OCI-LY1 (cell line): ENCODE data around the gene ADAMTS17.

Experiments used
- H2AFZ ChIP-seq: fragments of 200-600 bp; sonication (generic), shearing (Covaris generic); 2 replicates; pipeline ENCODE4 v1.6.0; 2014; ENCODE audit warnings: antibody characterized with exemption, mild to moderate bottlenecking, low read length
- H3F3A ChIP-seq: fragments of 200-600 bp; sonication (generic), shearing (Covaris generic); 2 replicates; pipeline ENCODE4 v1.6.0; 2014; ENCODE audit warnings: mild to moderate bottlenecking, antibody characterized with exemption, low read length, moderate library complexity; ENCODE audit not compliant: insufficient read depth
- H3K27ac ChIP-seq: fragments of 200-600 bp; sonication (generic); 2 replicates; pipeline ENCODE4 v1.5.1; 2014; ENCODE audit warnings: low read length, mixed run types, mild to moderate bottlenecking, low read depth; ENCODE audit not compliant: poor library complexity, severe bottlenecking
- H3K27me3 ChIP-seq: fragments of 200-600 bp; sonication (generic); 2 replicates; pipeline ENCODE4 v1.6.0; 2014; ENCODE audit warnings: antibody characterized with exemption, mild to moderate bottlenecking, low read length, moderate library complexity; ENCODE audit not compliant: insufficient read depth
- H3K36me3 ChIP-seq: fragments of 200-600 bp; sonication (generic); 2 replicates; pipeline ENCODE4 v1.6.1; 2014; ENCODE audit warnings: mild to moderate bottlenecking, antibody characterized with exemption, low read length, moderate library complexity, mixed read lengths; ENCODE audit not compliant: insufficient read depth
- H3K4me1 ChIP-seq: fragments of 200-600 bp; sonication (generic); 2 replicates; pipeline ENCODE4 v1.5.1; 2014; ENCODE audit warnings: mild to moderate bottlenecking, low read length, moderate library complexity; ENCODE audit not compliant: insufficient read depth, severe bottlenecking
- H3K4me2 ChIP-seq: fragments of 200-600 bp; sonication (generic), shearing (Covaris generic); 2 replicates; pipeline ENCODE4 v1.6.1; 2014; ENCODE audit warnings: low read length
- H3K4me3 ChIP-seq: fragments of 200-600 bp; sonication (generic); 2 replicates; pipeline ENCODE4 v1.5.1; 2014; ENCODE audit warnings: low read length, low read depth, mild to moderate bottlenecking, mixed read lengths; ENCODE audit not compliant: poor library complexity, severe bottlenecking
- H3K79me2 ChIP-seq: fragments of 200-600 bp; shearing (Covaris generic); 2 replicates; pipeline ENCODE4 v1.6.1; 2016; ENCODE audit warnings: mixed run types, low read length, mixed read lengths; ENCODE audit not compliant: insufficient read depth
- H3K9ac ChIP-seq: fragments of 200-600 bp; sonication (generic), shearing (Covaris generic); 2 replicates; pipeline ENCODE4 v1.6.1; 2014; ENCODE audit warnings: mild to moderate bottlenecking, low read length, mixed read lengths
- H3K9me2 ChIP-seq: fragments of 200-600 bp; sonication (generic), shearing (Covaris generic); 2 replicates; pipeline ENCODE4 v1.6.1; 2014; ENCODE audit warnings: low read depth, mild to moderate bottlenecking, low read length, mixed read lengths
- H3K9me3 ChIP-seq: fragments of 200-600 bp; shearing (Covaris generic); 2 replicates; pipeline ENCODE4 v1.6.1; 2014; ENCODE audit warnings: low read length, mixed read lengths
- H4K20me1 ChIP-seq: fragments of 200-600 bp; sonication (generic), shearing (Covaris generic); 2 replicates; pipeline ENCODE4 v1.6.0; 2016; ENCODE audit warnings: mild to moderate bottlenecking, low read length; ENCODE audit not compliant: insufficient read depth
- CTCF ChIP-seq: fragments of 200-600 bp; sonication (generic), shearing (Covaris generic); IDR thresholded peaks from 2 replicates; pipeline ENCODE4 v1.5.1; 2017; ENCODE audit warnings: mild to moderate bottlenecking, antibody characterized with exemption, low read length, moderate library complexity, mixed read lengths
- EZH2 ChIP-seq: fragments of 200-600 bp; sonication (generic), shearing (Covaris generic); IDR thresholded peaks from 2 replicates; pipeline ENCODE4 v1.8.0; 2017; ENCODE audit warnings: borderline replicate concordance, mixed run types, mild to moderate bottlenecking, antibody characterized with exemption, low read length, moderate library complexity, mixed read lengths

The ADAMTS17 gene

GRCh38 chr15:100022806-100023205 lies 319.0 kb downstream of the ADAMTS17 start:
- H3K36me3 ChIP-seq: no peaks in the 10 kb centered on the region
- no peak overlapping the region for H3K27ac ChIP-seq

GRCh38 chr15:100022391-100022790 lies 319.4 kb downstream of the ADAMTS17 start:
- no peaks in the 10 kb centered on the region for H3K36me3 ChIP-seq
- H3K79me2 ChIP-seq: no peaks in the 10 kb centered on the region
- H3K9ac ChIP-seq: no peak overlapping the region
- H3K4me2 ChIP-seq: no peak overlapping the region
- no peaks in the 10 kb centered on the region for H3K4me1 ChIP-seq
- no peaks in the 10 kb centered on the region for H4K20me1 ChIP-seq
- no peak overlapping the region for H2AFZ ChIP-seq
- no peaks in the 10 kb centered on the region for H3K9me2 ChIP-seq
- no peak overlapping the region for H3K27ac ChIP-seq
- no peaks in the 10 kb centered on the region for H3F3A ChIP-seq
- H3K9me3 ChIP-seq: no peaks in the 10 kb centered on the region
- H3K4me3 ChIP-seq: no peak overlapping the region
- TF ChIP-seq EZH2 (no peak), CTCF (no peak)
- no peaks in the 10 kb centered on the region for H3K27me3 ChIP-seq

More at GRCh38 chr15:100022806-100023205, 319.0 kb downstream of the ADAMTS17 start:
- Histone ChIP-seq H3F3A (no peaks in the 10 kb centered on the region), H3K79me2 (no peaks in the 10 kb centered on the region), H3K4me1 (no peaks in the 10 kb centered on the region), H3K4me2 (no peak overlapping the region), H2AFZ (no peak overlapping the region), H3K27me3 (no peaks in the 10 kb centered on the region; the same call in 1 of the 2 replicates), H3K4me3 (no peak overlapping the region), H3K9me2 (no peaks in the 10 kb centered on the region), H4K20me1 (no peaks in the 10 kb centered on the region), H3K9ac (no peak overlapping the region), H3K9me3 (0 out of 2 replicates have a peak, but pooled peaks cover 3% of the 10 kb centered on the region)
- TF ChIP-seq EZH2 (no peak), CTCF (no peak)

GRCh38 chr15:100021653-100022052 lies 320.1 kb downstream of the ADAMTS17 start:
- H2AFZ ChIP-seq: no peak overlapping the region
- no peak overlapping the region for H3K27ac ChIP-seq
- H3K4me1 ChIP-seq: no peaks in the 10 kb centered on the region
- H3K4me2 ChIP-seq: no peak overlapping the region
- H3F3A ChIP-seq: no peaks in the 10 kb centered on the region
- TF ChIP-seq EZH2 (no peak), CTCF (no peak)
- H3K9me2 ChIP-seq: no peaks in the 10 kb centered on the region
- no peaks in the 10 kb centered on the region for H3K79me2 ChIP-seq
- H3K4me3 ChIP-seq: no peak overlapping the region
- H3K36me3 ChIP-seq: no peaks in the 10 kb centered on the region
- no peaks in the 10 kb centered on the region for H3K9me3 ChIP-seq
- H3K27me3 ChIP-seq: no peaks in the 10 kb centered on the region
- no peaks in the 10 kb centered on the region for H4K20me1 ChIP-seq
- no peak overlapping the region for H3K9ac ChIP-seq
